HCT116 (cell line): ENCODE measurements around the gene SLC12A7. TPM values are rescaled to one million over a fixed set of nuclear protein-coding genes. Genes with fewer than 3 reads are reported as not detected.

ENCODE experiments used
- ATAC-seq: fragments of 200-7000 bp; cut with Tn5 transposase; 2 replicates; pipeline ENCODE4 v1.9.1; 2020; ENCODE audit warnings: mild to moderate bottlenecking, moderate library complexity
- BruUV-seq: library from RNA; stranded (reverse); fragments of 400-500 nt; replicated peaks from 2 replicates; lab custom pipeline; 2021; lab: Mats Ljungman, UMichigan
- CTCF ChIA-PET: fragments of 300-600 bp; sonication (Branson Sonifier 250); formaldehyde crosslinking; loops from one replicate; lab custom pipeline; 2021; ENCODE audit warnings: antibody characterized with exemption; lab: Charles Lee
- POLR2A ChIA-PET: fragments of 300-600, 350-600 bp; sonication (Branson Sonifier 250); formaldehyde crosslinking; loops from one replicate; lab custom pipeline; 2021; ENCODE audit warnings: antibody characterized with exemption; lab: Charles Lee
- RAD21 ChIA-PET, 2 experiments: fragments of 300-600 bp; sonication (Branson Sonifier 250); formaldehyde crosslinking; loops; one replicate each; lab custom pipeline; 2023; ENCODE audit warnings: low total read pairs in 2 of 2; ENCODE audit not compliant: uncharacterized antibody in 2 of 2, unreplicated experiment in 2 of 2, low non-redundant PET in 1 of 2; lab: Charles Lee
- DNase-seq: peaks from one replicate; pipeline ENCODE4 v3.0.0-alpha.2; 2010; ENCODE audit warnings: low read depth, low spot score
- H2AFZ ChIP-seq: fragments of 200-600 bp; shearing (Covaris generic), sonication (generic); 2 replicates; pipeline ENCODE4 v1.6.1; 2017; ENCODE audit warnings: low read depth, mixed run types, mixed read lengths, antibody characterized with exemption, low read length; ENCODE audit not compliant: poor library complexity, severe bottlenecking
- H3K27ac ChIP-seq: 2 replicates; pipeline ENCODE4 v1.5.1; 2012; ENCODE audit warnings: low read depth, low read length
- H3K27me3 ChIP-seq: fragments of 200-600 bp; sonication (generic); 2 replicates; pipeline ENCODE4 v1.6.1; 2016; ENCODE audit warnings: mixed run types, low read length, mixed read lengths; ENCODE audit not compliant: insufficient read depth
- H3K36me3 ChIP-seq, 2 experiments: fragments of 200-500 bp in 1 of 2; fragments of 200-600 bp in 1 of 2; sonication (Bioruptor generic) in 1 of 2; sonication (generic) in 1 of 2; 2 replicates each; pipeline versions ENCODE4 v1.5.1 to v1.6.1; 2014 to 2016; ENCODE audit warnings: low read length in 2 of 2, inconsistent platforms in 1 of 2, mixed read lengths in 1 of 2, mixed run types in 1 of 2; ENCODE audit not compliant: insufficient read depth in 2 of 2, control insufficient read depth in 1 of 2
- H3K4me1 ChIP-seq, 2 experiments: fragments of 200-600 bp in 1 of 2; sonication (generic) in 1 of 2; 2 replicates each; pipeline versions ENCODE4 v1.5.1 to v1.6.1; 2012 to 2017; ENCODE audit warnings: low read length in 2 of 2, inconsistent platforms in 1 of 2, mild to moderate bottlenecking in 1 of 2, mixed read lengths in 1 of 2, mixed run types in 1 of 2, moderate library complexity in 1 of 2; ENCODE audit not compliant: insufficient read depth in 2 of 2, control insufficient read depth in 1 of 2
- H3K4me2 ChIP-seq: fragments of 200-600 bp; sonication (generic); 2 replicates; pipeline ENCODE4 v1.6.1; 2017; ENCODE audit warnings: mixed run types, low read length, mixed read lengths
- H3K4me3 ChIP-seq, 2 experiments: fragments of 200-600 bp in 1 of 2; sonication (generic) in 1 of 2; replicated peaks in 1 of 2; 2 replicates each; pipeline ENCODE4 v1.5.1; 2011 to 2016; ENCODE audit warnings: low read length in 2 of 2, control low read depth in 1 of 2, low read depth in 1 of 2, mild to moderate bottlenecking in 1 of 2, mixed read lengths in 1 of 2, mixed run types in 1 of 2
- H3K79me2 ChIP-seq: fragments of 200-600 bp; sonication (generic); 2 replicates; pipeline ENCODE4 v1.6.1; 2017; ENCODE audit warnings: mild to moderate bottlenecking, mixed run types, low read length, moderate library complexity, mixed read lengths; ENCODE audit not compliant: insufficient read depth
- H3K9ac ChIP-seq: fragments of 200-600 bp; sonication (generic); 2 replicates; pipeline ENCODE4 v1.6.1; 2016; ENCODE audit warnings: low read length, mixed read lengths
- H3K9me2 ChIP-seq: fragments of 200-600 bp; sonication (generic), shearing (Covaris generic); 2 replicates; pipeline ENCODE4 v1.6.1; 2017; ENCODE audit warnings: mixed run types, mild to moderate bottlenecking, moderate library complexity; ENCODE audit not compliant: insufficient read depth
- H3K9me3 ChIP-seq, 2 experiments: fragments of 200-500 bp in 1 of 2; fragments of 200-600 bp in 1 of 2; sonication (Bioruptor generic) in 1 of 2; sonication (generic) in 1 of 2; 2 replicates each; pipeline ENCODE4 v1.6.1; 2014 to 2017; ENCODE audit warnings: low read length in 2 of 2, mixed read lengths in 2 of 2, inconsistent platforms in 1 of 2, low read depth in 1 of 2, mild to moderate bottlenecking in 1 of 2, mixed run types in 1 of 2, moderate library complexity in 1 of 2; ENCODE audit not compliant: control insufficient read depth in 1 of 2, insufficient read depth in 1 of 2
- H4K20me1 ChIP-seq: fragments of 200-600 bp; sonication (generic), shearing (Covaris generic); 2 replicates; pipeline ENCODE4 v1.6.1; 2017; ENCODE audit warnings: mixed run types, mild to moderate bottlenecking, moderate library complexity; ENCODE audit not compliant: insufficient read depth
- CTCF ChIP-seq, 3 experiments: fragments of 200-600 bp in 1 of 3; sonication (generic) in 1 of 3; IDR thresholded peaks in 2 of 3; conservative IDR thresholded peaks in 1 of 3; 2 replicates each; pipeline ENCODE4 v1.5.1; 2012 to 2017; ENCODE audit warnings: low read depth in 2 of 3, low read length in 2 of 3, antibody characterized with exemption in 1 of 3, borderline replicate concordance in 1 of 3, control low read depth in 1 of 3, mild to moderate bottlenecking in 1 of 3, mixed read lengths in 1 of 3, mixed run types in 1 of 3, moderate library complexity in 1 of 3; ENCODE audit not compliant: insufficient read depth in 1 of 3
- ELF1 ChIP-seq: IDR thresholded peaks from 2 replicates; pipeline ENCODE4 v1.6.1; 2012; ENCODE audit warnings: low read depth, borderline replicate concordance
- RAD21 ChIP-seq: IDR thresholded peaks from 2 replicates; pipeline ENCODE4 v1.6.1; 2012; ENCODE audit warnings: low read depth, mild to moderate bottlenecking
- TCF7L2 ChIP-seq: IDR thresholded peaks from 2 replicates; pipeline ENCODE4 v1.7.0; 2011; ENCODE audit warnings: borderline replicate concordance, inconsistent platforms; ENCODE audit not compliant: insufficient read depth, insufficient read length; ENCODE audit errors: extremely low read depth
- intact Hi-C: fragments of 100-400 bp; cut with micrococcal nuclease; formaldehyde crosslinking; loops from 2 replicates; pipeline ENCODE4 v1.10.0; 2022
- total RNA-seq: library from RNA; stranded (reverse); gene quantifications from one replicate; pipeline ENCODE4 v1.2.1, GENCODE V29; 2021; ENCODE audit not compliant: unreplicated experiment

The SLC12A7 gene
- total RNA-seq, 1 experiment from 2014 or later = 29.6 TPM

- DNase-seq (no peak), ATAC-seq (no peak)
- intact Hi-C loops = loop anchor here (1.0 kb wide), 1 partner anchor 218 kb away; no protein-coding TSS in a partner anchor
- CTCF ChIA-PET = interaction anchor here (0.9 to 1.4 kb wide), 5 partner anchors 188 to 248 kb away, joined by 3 to 9 read pairs (median 3); partner anchors contain the start of genes BRD9 and TRIP13
- H2AFZ ChIP-seq = no peak overlapping the region
- H3K4me2 ChIP-seq = no peak overlapping the region
- no peaks in the 10 kb centered on the region for H3K36me3 ChIP-seq
- H3K9me3 ChIP-seq = no peaks in the 10 kb centered on the region
- no peak overlapping the region for H3K27ac ChIP-seq
- no peaks in the 10 kb centered on the region for H4K20me1 ChIP-seq
- no peaks in the 10 kb centered on the region for H3K27me3 ChIP-seq
- peaks cover 0 to 3% of the 10 kb centered on the region in 2 experiments; a peak in 1 of 4 replicates for H3K4me1 ChIP-seq
- no peaks in the 10 kb centered on the region for H3K79me2 ChIP-seq
- no peak for TF ChIP-seq ELF1
- no peak overlapping the region for H3K4me3 ChIP-seq
- RAD21 ChIA-PET = no interaction called here
- no peaks in the 10 kb centered on the region for H3K9me2 ChIP-seq
- H3K9ac ChIP-seq = no peak overlapping the region
- no TSS peak for BruUV-seq
- POLR2A ChIA-PET = no interaction called here
These were observed 28.9 kb upstream of the SLC12A7 start for GRCh38 chr5:1140818-1141189.

- no peak overlapping the region for H2AFZ ChIP-seq
- RAD21 ChIA-PET = no interaction called here
- peak; percentile 34 for DNase-seq
These were observed 28.4 kb upstream of the SLC12A7 start for GRCh38 chr5:1140171-1140817.

More at GRCh38 chr5:1140171-1140817, 28.4 kb upstream of the SLC12A7 start:
- Histone ChIP-seq H3K79me2 (no peaks in the 10 kb centered on the region), H3K9me2 (no peaks in the 10 kb centered on the region), H3K9me3 (no peaks in the 10 kb centered on the region)
- CTCF ChIA-PET = interaction anchor here (0.8 to 1.4 kb wide), 6 partner anchors 16 to 248 kb away, joined by 3 to 9 read pairs (median 3); partner anchors contain the start of genes BRD9 and TRIP13
- intact Hi-C loops = loop anchor here (1.0 kb wide), 1 partner anchor 217 kb away; no protein-coding TSS in a partner anchor
- TF ChIP-seq TCF7L2 (no peak), RAD21 (peak; percentile 82), CTCF (IDR thresholded peaks at IDR 0.05 in 2 of 3, conservative IDR thresholded peaks at IDR 0.05 in 1 of 3; ENCODE audit: borderline replicate concordance in 1 of 3, insufficient read depth in 1 of 3, low read depth in 2 of 3, low read length in 2 of 3) (peak; percentile 72 to 78 (median 74); a peak in 5 of 6 replicates)
- TF ChIP-seq, all 23 proteins: peak for 2
- no peaks in the 10 kb centered on the region for H3K36me3 ChIP-seq
- 0 out of 2 replicates have a peak overlapping the region, but pooled peaks have one; percentile 3 for H3K4me2 ChIP-seq
- H3K9ac ChIP-seq = no peak overlapping the region
- peaks cover 0 to 3% of the 10 kb centered on the region in 2 experiments; a peak in 1 of 4 replicates for H3K4me1 ChIP-seq
- H3K27ac ChIP-seq = no peak overlapping the region
- no peaks in the 10 kb centered on the region for H3K27me3 ChIP-seq
- no peak overlapping the region for H3K4me3 ChIP-seq
- no TSS peak for BruUV-seq
- POLR2A ChIA-PET = no interaction called here
- H4K20me1 ChIP-seq = no peaks in the 10 kb centered on the region
- peak; percentile 88 for ATAC-seq
